T-cell (primary cell): ENCODE results near the gene TCERG1L. TPM values are rescaled to one million over a fixed set of nuclear protein-coding genes. Genes with fewer than 3 reads are reported as not detected.
"Not testable (repeated sequence)": the region's sequence is repeated elsewhere in the genome, so short reads cannot be mapped to it uniquely, and the experiment has no call there.

Experiments
- ATAC-seq, 4 experiments: fragments of 200-7000 bp in 3 of 4; fragments of 150-1000 bp in 1 of 4; cut with Tn5 transposase; replicated peaks in 1 of 4; 1 replicate in 3 of 4; 2 replicates in 1 of 4; pipeline ENCODE4 v1.10.0; 2021; ENCODE audit warnings: moderate library complexity in 3 of 4, mild to moderate bottlenecking in 2 of 4, moderate number of reproducible peaks in 1 of 4
- CTCF ChIA-PET, 2 donors: fragments of 300-600 bp; sonication (Branson Sonifier 250); formaldehyde crosslinking; loops; one replicate each; lab custom pipeline; 2022; ENCODE audit warnings: antibody characterized with exemption in 2 of 2; lab: Charles Lee
- POLR2A ChIA-PET, 2 donors: fragments of 300-600 bp; sonication (Branson Sonifier 250); formaldehyde crosslinking; loops; one replicate each; lab custom pipeline; 2022; ENCODE audit warnings: antibody characterized with exemption in 2 of 2; lab: Charles Lee
- DNase-seq, 35 experiments: peaks; one replicate each; pipeline versions ENCODE4 v3.0.0 to v3.0.0-alpha.2; 2013 to 2023
- H3K27ac ChIP-seq: one replicate; pipeline ENCODE4 v1.5.1; 2013; ENCODE audit warnings: low read length
- H3K27me3 ChIP-seq, 2 experiments: replicated peaks in 1 of 2; 1 replicate in 1 of 2; 2 replicates in 1 of 2; pipeline versions ENCODE4 v1.6.1 to v1.7.0; 2013; ENCODE audit warnings: low read length in 1 of 2, mixed read lengths in 1 of 2; ENCODE audit not compliant: control insufficient read depth in 2 of 2, insufficient read depth in 2 of 2; ENCODE audit errors: extremely low read depth in 1 of 2
- H3K36me3 ChIP-seq, 2 donors: 1 replicate in 1 of 2; 2 replicates in 1 of 2; pipeline versions ENCODE4 v1.6.1 to v1.7.0; 2013; ENCODE audit warnings: low read length in 1 of 2; ENCODE audit not compliant: control insufficient read depth in 2 of 2, insufficient read depth in 1 of 2; ENCODE audit errors: extremely low read depth in 1 of 2
- H3K4me1 ChIP-seq, 2 experiments: 1 replicate in 1 of 2; 2 replicates in 1 of 2; pipeline versions ENCODE4 v1.6.1 to v1.7.0; 2013; ENCODE audit warnings: low read length in 2 of 2, mixed read lengths in 1 of 2; ENCODE audit not compliant: insufficient read depth in 2 of 2, control insufficient read depth in 1 of 2; ENCODE audit errors: extremely low read depth in 1 of 2
- H3K4me3 ChIP-seq, 2 donors: 1 replicate in 1 of 2; 2 replicates in 1 of 2; pipeline versions ENCODE4 v1.5.1 to v1.7.0; 2013; ENCODE audit warnings: mild to moderate bottlenecking in 2 of 2, low read length in 1 of 2, moderate library complexity in 1 of 2; ENCODE audit not compliant: control insufficient read depth in 1 of 2; ENCODE audit errors: extremely low read depth in 1 of 2
- H3K9me3 ChIP-seq: 2 replicates; pipeline ENCODE4 v1.7.0; 2013
- H3K27ac Mint-ChIP-seq, 2 donors: one replicate each; pipeline ENCODE4 v1.8.0; 2020 to 2021; ENCODE audit warnings: mild to moderate bottlenecking in 2 of 2, mixed read lengths in 2 of 2
- H3K27me3 Mint-ChIP-seq, 2 donors: one replicate each; pipeline ENCODE4 v1.8.0; 2021 to 2022; ENCODE audit warnings: mixed read lengths in 2 of 2
- H3K36me3 Mint-ChIP-seq: one replicate; pipeline ENCODE4 v1.8.0; 2021; ENCODE audit warnings: mixed read lengths
- H3K4me1 Mint-ChIP-seq, 3 donors: one replicate each; pipeline ENCODE4 v1.8.0; 2020 to 2022; ENCODE audit warnings: mixed read lengths in 3 of 3, mild to moderate bottlenecking in 1 of 3
- H3K4me3 Mint-ChIP-seq, 3 donors: one replicate each; pipeline ENCODE4 v1.8.0; 2020 to 2022; ENCODE audit warnings: mild to moderate bottlenecking in 3 of 3, mixed read lengths in 3 of 3, moderate library complexity in 3 of 3
- H3K9me3 Mint-ChIP-seq, 3 donors: one replicate each; pipeline ENCODE4 v1.8.0; 2020 to 2022; ENCODE audit warnings: mixed read lengths in 3 of 3
- WGBS: methylation state at CpG from one replicate; pipeline ENCODE4 v1.1.5; 2013; ENCODE audit warnings: missing lambda C conversion rate; ENCODE audit not compliant: insufficient coverage; 5-methylcytosine and 5-hydroxymethylcytosine counted together
- total RNA-seq, 35 experiments: library from RNA in 6 of 35; stranded (reverse) in 6 of 35; fragments of 120-200 nt in 1 of 35; gene quantifications; one replicate each; pipeline versions ENCODE4 v1.2.1 to v1.2.4 and lab custom pipeline; 2013 to 2026

TCERG1L gene
- total RNA-seq, 5 donors from 2014 or later (not counting 1 experiment from before 2014, with no cell fraction given) = 0.13 to 0.29 (median 0.21) TPM; not detected in 1

- ChIA-PET CTCF (no interaction called here), POLR2A (no interaction called here)
- H3K27ac ChIP-seq = no peak overlapping the region
- no peaks in the 10 kb centered on the region for H3K4me1 ChIP-seq
- 71% methylated on average over 6 of the region's 10 CpGs for WGBS
- H3K36me3 ChIP-seq = no peaks in the 10 kb centered on the region
- Mint-ChIP-seq H3K4me3 (no peak overlapping the region), H3K4me1 (no peaks in the 10 kb centered on the region), H3K9me3 (no peaks in the 10 kb centered on the region), H3K27me3 (peaks cover 0 to 9% of the 10 kb centered on the region in 2 donors), H3K27ac (no peak overlapping the region), H3K36me3 (no peaks in the 10 kb centered on the region)
- H3K9me3 ChIP-seq = no peaks in the 10 kb centered on the region
- peaks cover 0 to 10% of the 10 kb centered on the region in 2 experiments for H3K27me3 ChIP-seq
- DNase-seq (no peak), ATAC-seq (no peak)
- H3K4me3 ChIP-seq = no peak overlapping the region
Measured at GRCh38 chr10:131179361-131179760, 132.2 kb downstream of the TCERG1L start.

GRCh38 chr10:131178521-131179331 is 132.8 kb downstream of the TCERG1L start:
- Histone ChIP-seq H3K4me3 (no peak overlapping the region), H3K27ac (no peak overlapping the region), H3K27me3 (peaks cover 0 to 12% of the 10 kb centered on the region in 2 experiments), H3K36me3 (no peaks in the 10 kb centered on the region), H3K4me1 (no peaks in the 10 kb centered on the region), H3K9me3 (no peaks in the 10 kb centered on the region)
- ATAC-seq (no peak), DNase-seq (no peak)
- ChIA-PET CTCF (no interaction called here), POLR2A (no interaction called here)
- Mint-ChIP-seq H3K36me3 (no peaks in the 10 kb centered on the region), H3K4me3 (no peak overlapping the region), H3K27me3 (peaks cover 0 to 4% of the 10 kb centered on the region in 2 donors), H3K27ac (no peak overlapping the region), H3K9me3 (no peaks in the 10 kb centered on the region), H3K4me1 (no peaks in the 10 kb centered on the region)
- 89% methylated on average over 26 of the region's 29 CpGs for WGBS

- DNase-seq = no peak
- H3K9me3 Mint-ChIP-seq = no peaks in the 10 kb centered on the region
- Histone ChIP-seq H3K4me3 (no peak overlapping the region), H3K9me3 (no peaks in the 10 kb centered on the region), H3K4me1 (no peaks in the 10 kb centered on the region), H3K27me3 (peaks cover 0 to 9% of the 10 kb centered on the region in 2 experiments), H3K27ac (no peak overlapping the region), H3K36me3 (no peaks in the 10 kb centered on the region)
- H3K36me3 Mint-ChIP-seq = no peaks in the 10 kb centered on the region
- no peak for ATAC-seq
- no peaks in the 10 kb centered on the region for H3K27me3 Mint-ChIP-seq
- no peak overlapping the region for H3K27ac Mint-ChIP-seq
- H3K4me3 Mint-ChIP-seq = no peak overlapping the region
- 92% methylated on average over 28 of the region's 31 CpGs for WGBS
- no peaks in the 10 kb centered on the region for H3K4me1 Mint-ChIP-seq
- ChIA-PET POLR2A (no interaction called here), CTCF (no interaction called here)
Measured at GRCh38 chr10:131177431-131178327, 133.8 kb downstream of the TCERG1L start.

- Histone ChIP-seq H3K36me3 (no peaks in the 10 kb centered on the region), H3K4me3 (no peak overlapping the region), H3K4me1 (no peaks in the 10 kb centered on the region), H3K9me3 (no peaks in the 10 kb centered on the region), H3K27ac (no peak overlapping the region), H3K27me3 (peaks cover 0 to 13% of the 10 kb centered on the region in 2 experiments)
- Mint-ChIP-seq H3K27ac (no peak overlapping the region), H3K9me3 (no peaks in the 10 kb centered on the region), H3K4me3 (no peak overlapping the region), H3K27me3 (no peaks in the 10 kb centered on the region), H3K36me3 (no peaks in the 10 kb centered on the region), H3K4me1 (no peaks in the 10 kb centered on the region)
- no peak for DNase-seq
- 86% methylated on average over 8 of the region's 8 CpGs for WGBS
- CTCF ChIA-PET = no interaction called here
- POLR2A ChIA-PET = no interaction called here
- ATAC-seq = no peak
Measured at GRCh38 chr10:131176907-131177306, 134.6 kb downstream of the TCERG1L start.

GRCh38 chr10:131176324-131176723 is 135.2 kb downstream of the TCERG1L start:
- H3K9me3 ChIP-seq, H3K4me1 Mint-ChIP-seq, H3K4me3 ChIP-seq, CTCF ChIA-PET, H3K4me1 ChIP-seq, H3K36me3 Mint-ChIP-seq, POLR2A ChIA-PET, DNase-seq, H3K4me3 Mint-ChIP-seq, H3K36me3 ChIP-seq, H3K9me3 Mint-ChIP-seq, H3K27me3 Mint-ChIP-seq, ATAC-seq, H3K27ac Mint-ChIP-seq, H3K27ac ChIP-seq: not testable (repeated sequence)
- 80% methylated on average over 7 of the region's 7 CpGs for WGBS
- H3K27me3 ChIP-seq = peaks cover 0 to 13% of the 10 kb centered on the region in 2 experiments

- no peak overlapping the region for H3K4me3 ChIP-seq
- WGBS = 95% methylated on average over 13 of the region's 13 CpGs
- H3K4me3 Mint-ChIP-seq = no peak overlapping the region
- no peaks in the 10 kb centered on the region for H3K36me3 Mint-ChIP-seq
- H3K27ac Mint-ChIP-seq = no peak overlapping the region
- DNase-seq (no peak), ATAC-seq (no peak)
- no peak overlapping the region for H3K27ac ChIP-seq
- H3K36me3 ChIP-seq = no peaks in the 10 kb centered on the region
- no peaks in the 10 kb centered on the region for H3K9me3 Mint-ChIP-seq
- no peaks in the 10 kb centered on the region for H3K4me1 Mint-ChIP-seq
- ChIA-PET CTCF (no interaction called here), POLR2A (interaction anchor here in 1 of 2 donors (0.5 kb wide), 1 partner anchor 33 kb away, joined by 5 read pairs; no protein-coding TSS in a partner anchor)
- no peaks in the 10 kb centered on the region for H3K9me3 ChIP-seq
- H3K27me3 Mint-ChIP-seq = no peaks in the 10 kb centered on the region
- peaks cover 0 to 13% of the 10 kb centered on the region in 2 experiments for H3K27me3 ChIP-seq
- no peaks in the 10 kb centered on the region for H3K4me1 ChIP-seq
Measured at GRCh38 chr10:131175891-131176290, 135.6 kb downstream of the TCERG1L start.
